Fibroblast of lung (primary cell): ENCODE data around the gene NRXN2. TPM values are rescaled to one million over a fixed set of nuclear protein-coding genes. Genes with fewer than 3 reads are reported as not detected.

Experiments used
- DNase-seq, 2 donors: peaks; one replicate each; pipeline versions ENCODE4 v3.0.0 to v3.0.0-alpha.2; 2010; ENCODE audit warnings: low read depth in 2 of 2
- H2AFZ ChIP-seq: 2 replicates; pipeline ENCODE4 v1.5.1; 2012; ENCODE audit warnings: low read length, control low read depth, inconsistent platforms
- H3K27ac ChIP-seq: 2 replicates; pipeline ENCODE4 v1.5.1; 2011; ENCODE audit warnings: low read length, control low read depth; ENCODE audit not compliant: insufficient read depth
- H3K27me3 ChIP-seq: 2 replicates; pipeline ENCODE4 v1.5.1; 2011; ENCODE audit warnings: mild to moderate bottlenecking, low read length; ENCODE audit not compliant: control insufficient read depth, insufficient read depth
- H3K36me3 ChIP-seq: 2 replicates; pipeline ENCODE4 v1.5.1; 2011; ENCODE audit warnings: low read length; ENCODE audit not compliant: control insufficient read depth, insufficient read depth
- H3K4me1 ChIP-seq: 2 replicates; pipeline ENCODE4 v1.5.1; 2011; ENCODE audit warnings: low read length; ENCODE audit not compliant: control insufficient read depth, insufficient read depth; ENCODE audit errors: extremely low read depth
- H3K4me2 ChIP-seq: 2 replicates; pipeline ENCODE4 v1.5.1; 2011; ENCODE audit warnings: low read length, control low read depth; ENCODE audit not compliant: insufficient read depth; ENCODE audit errors: extremely low read depth
- H3K4me3 ChIP-seq, 4 experiments: fragments of 200-600 bp in 1 of 4; sonication (generic) in 1 of 4; replicated peaks in 1 of 4; 2 replicates each; pipeline ENCODE4 v1.5.1; 2011 to 2016; ENCODE audit warnings: low read length in 4 of 4, low read depth in 3 of 4, mild to moderate bottlenecking in 3 of 4, control low read depth in 2 of 4, inconsistent platforms in 1 of 4, mixed read lengths in 1 of 4; ENCODE audit not compliant: insufficient read depth in 1 of 4; ENCODE audit errors: control extremely low read depth in 1 of 4
- H3K79me2 ChIP-seq: 2 replicates; pipeline ENCODE4 v1.5.1; 2012; ENCODE audit warnings: mild to moderate bottlenecking, low read length, inconsistent platforms; ENCODE audit not compliant: control insufficient read depth, insufficient read depth
- H3K9ac ChIP-seq: 2 replicates; pipeline ENCODE4 v1.5.1; 2011; ENCODE audit warnings: mild to moderate bottlenecking, low read length, control low read depth; ENCODE audit not compliant: insufficient read depth
- H3K9me3 ChIP-seq: 2 replicates; pipeline ENCODE4 v1.5.1; 2012; ENCODE audit warnings: low read depth, low read length; ENCODE audit not compliant: control insufficient read depth, insufficient read depth
- H4K20me1 ChIP-seq: 2 replicates; pipeline ENCODE4 v1.5.1; 2011; ENCODE audit warnings: low read length; ENCODE audit not compliant: control insufficient read depth, insufficient read depth; ENCODE audit errors: extremely low read depth
- CTCF ChIP-seq, 2 donors: IDR thresholded peaks in 1 of 2; conservative IDR thresholded peaks in 1 of 2; 1 replicate in 1 of 2; 2 replicates in 1 of 2; pipeline ENCODE4 v1.5.1; 2011 to 2012; ENCODE audit warnings: low read length in 2 of 2, control low read depth in 1 of 2, inconsistent platforms in 1 of 2, low read depth in 1 of 2, mild to moderate bottlenecking in 1 of 2
- EZH2 ChIP-seq: IDR thresholded peaks from 2 replicates; pipeline ENCODE4 v1.5.1; 2012; ENCODE audit warnings: low read length, control low read depth, mild to moderate bottlenecking; ENCODE audit errors: missing control alignments
- polyA plus RNA-seq, 2 donors: library from polyadenylated mRNA; depleted of rRNA in 1 of 2; stranded (reverse) in 1 of 2; unstranded in 1 of 2; fragments of >200 nt; gene quantifications; 2 replicates each; pipeline ENCODE4 v1.2.1, GENCODE V29; 2011 to 2012; ENCODE audit warnings: missing spikeins in 1 of 2
- total RNA-seq: library from RNA; depleted of rRNA; stranded (reverse); fragments of >200 nt; gene quantifications from 2 replicates; pipeline ENCODE4 v1.2.1, GENCODE V29; 2014

NRXN2 gene
- total and polyA plus RNA-seq, 2 donors (not counting 1 experiment from before 2014, with no cell fraction given), result under 0.01 to 0.75 TPM

- no peak for TF ChIP-seq CTCF (conservative IDR thresholded peaks at IDR 0.05 in 1 of 2, IDR thresholded peaks at IDR 0.05 in 1 of 2; ENCODE audit: low read depth in 1 of 2, low read length in 2 of 2)
- TF ChIP-seq EZH2, result no peak
- H3K27ac ChIP-seq, result no peak overlapping the region
- peaks cover 2% of the 10 kb centered on the region for H4K20me1 ChIP-seq
- no peaks in the 10 kb centered on the region for H3K9me3 ChIP-seq
- no peak for DNase-seq
- peaks cover 47% of the 10 kb centered on the region for H3K79me2 ChIP-seq
- H3K4me1 ChIP-seq, result peaks cover 2% of the 10 kb centered on the region
- H3K36me3 ChIP-seq, result peaks cover 56% of the 10 kb centered on the region
- no peak overlapping the region for H3K9ac ChIP-seq
- no peak overlapping the region for H3K4me3 ChIP-seq
- H3K27me3 ChIP-seq, result no peaks in the 10 kb centered on the region
- H3K4me2 ChIP-seq, result no peak overlapping the region
- H2AFZ ChIP-seq, result no peak overlapping the region
These were observed 47.1 kb upstream of the NRXN2 start for GRCh38 chr11:64770120-64770519.

GRCh38 chr11:64769283-64769682 lies 46.3 kb upstream of the NRXN2 start:
- no peak overlapping the region for H3K4me3 ChIP-seq
- H3K4me2 ChIP-seq, result no peak overlapping the region
- H4K20me1 ChIP-seq, result peaks cover 2% of the 10 kb centered on the region
- no peak overlapping the region for H2AFZ ChIP-seq
- H3K9ac ChIP-seq, result no peak overlapping the region
- H3K4me1 ChIP-seq, result peaks cover 2% of the 10 kb centered on the region
- no peak for DNase-seq
- H3K27me3 ChIP-seq, result no peaks in the 10 kb centered on the region
- H3K27ac ChIP-seq, result no peak overlapping the region
- no peak for TF ChIP-seq EZH2
- no peak for TF ChIP-seq CTCF (conservative IDR thresholded peaks at IDR 0.05 in 1 of 2, IDR thresholded peaks at IDR 0.05 in 1 of 2; ENCODE audit: low read depth in 1 of 2, low read length in 2 of 2)
- H3K79me2 ChIP-seq, result peaks cover 39% of the 10 kb centered on the region
- H3K9me3 ChIP-seq, result no peaks in the 10 kb centered on the region
- peaks cover 53% of the 10 kb centered on the region for H3K36me3 ChIP-seq

GRCh38 chr11:64768300-64768694 lies 45.3 kb upstream of the NRXN2 start:
- Histone ChIP-seq H3K36me3 (peaks cover 49% of the 10 kb centered on the region), H2AFZ (no peak overlapping the region), H3K4me3 (no peak overlapping the region), H3K27ac (no peak overlapping the region), H3K9ac (no peak overlapping the region), H3K4me2 (no peak overlapping the region), H3K27me3 (no peaks in the 10 kb centered on the region), H3K79me2 (peaks cover 29% of the 10 kb centered on the region), H3K4me1 (peaks cover 8% of the 10 kb centered on the region), H4K20me1 (peaks cover 2% of the 10 kb centered on the region), H3K9me3 (no peaks in the 10 kb centered on the region)
- DNase-seq, result no peak
- TF ChIP-seq EZH2, result no peak
- TF ChIP-seq CTCF (conservative IDR thresholded peaks at IDR 0.05 in 1 of 2, IDR thresholded peaks at IDR 0.05 in 1 of 2; ENCODE audit: low read depth in 1 of 2, low read length in 2 of 2), result no peak
